ENCODE data around the gene COL4A2.

DNA sequence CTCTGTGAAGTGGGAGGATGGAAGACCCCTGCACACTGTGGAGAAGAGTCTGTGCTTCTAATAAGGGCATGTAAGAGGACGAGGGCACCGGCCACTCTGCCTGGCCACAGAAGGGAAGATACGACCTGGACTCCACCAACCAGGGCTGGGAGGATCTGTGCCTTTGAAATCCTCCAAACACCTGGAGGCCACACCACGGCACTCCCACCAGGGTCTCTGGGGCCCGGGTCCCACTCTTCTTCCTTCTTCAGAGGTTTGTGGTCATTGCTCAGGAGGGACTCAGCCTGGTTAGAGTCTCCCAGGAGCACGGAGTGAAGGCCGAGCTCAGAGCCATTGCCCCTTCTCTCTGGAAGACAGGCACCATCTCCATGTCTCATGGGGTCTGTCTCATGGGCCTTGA lies 212.4 kb downstream of the COL4A2 start:
- TF ChIP-seq, protein P1, sequence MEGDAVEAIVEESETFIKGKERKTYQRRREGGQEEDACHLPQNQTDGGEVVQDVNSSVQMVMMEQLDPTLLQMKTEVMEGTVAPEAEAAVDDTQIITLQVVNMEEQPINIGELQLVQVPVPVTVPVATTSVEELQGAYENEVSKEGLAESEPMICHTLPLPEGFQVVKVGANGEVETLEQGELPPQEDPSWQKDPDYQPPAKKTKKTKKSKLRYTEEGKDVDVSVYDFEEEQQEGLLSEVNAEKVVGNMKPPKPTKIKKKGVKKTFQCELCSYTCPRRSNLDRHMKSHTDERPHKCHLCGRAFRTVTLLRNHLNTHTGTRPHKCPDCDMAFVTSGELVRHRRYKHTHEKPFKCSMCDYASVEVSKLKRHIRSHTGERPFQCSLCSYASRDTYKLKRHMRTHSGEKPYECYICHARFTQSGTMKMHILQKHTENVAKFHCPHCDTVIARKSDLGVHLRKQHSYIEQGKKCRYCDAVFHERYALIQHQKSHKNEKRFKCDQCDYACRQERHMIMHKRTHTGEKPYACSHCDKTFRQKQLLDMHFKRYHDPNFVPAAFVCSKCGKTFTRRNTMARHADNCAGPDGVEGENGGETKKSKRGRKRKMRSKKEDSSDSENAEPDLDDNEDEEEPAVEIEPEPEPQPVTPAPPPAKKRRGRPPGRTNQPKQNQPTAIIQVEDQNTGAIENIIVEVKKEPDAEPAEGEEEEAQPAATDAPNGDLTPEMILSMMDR (IDR thresholded peaks at IDR 0.05; ENCODE audit: low read depth, low read length, missing input control): no peak
- TF ChIP-seq GABPA (IDR thresholded peaks at IDR 0.05 in 1 of 2, conservative IDR thresholded peaks at IDR 0.05 in 1 of 2): no peak
- no peak for TF ChIP-seq RAD21 (IDR thresholded peaks at IDR 0.05)

All from liver (tissue), 3 donors.